D721Med (cell line): ENCODE data around the gene DDX1.

ENCODE experiments used
- DNase-seq: peaks from one replicate; pipeline ENCODE4 v3.0.0; 2011; ENCODE audit warnings: low spot score; ENCODE audit not compliant: insufficient read length
- FAIRE-seq: peaks from 2 replicates; lab custom pipeline; 2011; peaks lifted over from hg19 to GRCh38; lab: Jason Lieb, UNC
- TF ChIP-seq, protein P1 (sequence below): IDR thresholded peaks from 2 replicates; pipeline ENCODE4 v1.5.1; 2012; ENCODE audit warnings: mild to moderate bottlenecking, control low read depth; ENCODE audit not compliant: insufficient read depth; ENCODE audit errors: missing control alignments

DDX1 gene

DNA sequence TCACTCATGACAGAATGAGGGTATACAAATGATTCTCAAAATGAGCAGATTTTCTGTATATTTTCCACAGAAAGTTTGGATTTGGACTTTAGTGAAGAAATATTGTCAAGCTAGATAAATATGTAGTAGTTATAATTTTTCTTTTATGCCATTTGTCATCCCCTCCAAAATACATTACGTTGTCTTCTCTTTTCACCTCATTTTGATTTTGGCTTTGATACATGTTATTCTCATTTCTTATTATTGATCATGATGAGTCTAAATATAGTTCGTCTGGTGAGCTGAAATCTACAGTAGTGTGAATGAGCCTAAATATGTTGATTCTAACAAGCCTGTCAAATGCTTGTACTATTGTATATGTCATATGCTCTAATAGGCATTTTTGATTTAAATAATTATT is 12.3 kb downstream of the DDX1 start:
- DNase-seq, result no peak
- FAIRE-seq, result no peak
- TF ChIP-seq, protein P1, sequence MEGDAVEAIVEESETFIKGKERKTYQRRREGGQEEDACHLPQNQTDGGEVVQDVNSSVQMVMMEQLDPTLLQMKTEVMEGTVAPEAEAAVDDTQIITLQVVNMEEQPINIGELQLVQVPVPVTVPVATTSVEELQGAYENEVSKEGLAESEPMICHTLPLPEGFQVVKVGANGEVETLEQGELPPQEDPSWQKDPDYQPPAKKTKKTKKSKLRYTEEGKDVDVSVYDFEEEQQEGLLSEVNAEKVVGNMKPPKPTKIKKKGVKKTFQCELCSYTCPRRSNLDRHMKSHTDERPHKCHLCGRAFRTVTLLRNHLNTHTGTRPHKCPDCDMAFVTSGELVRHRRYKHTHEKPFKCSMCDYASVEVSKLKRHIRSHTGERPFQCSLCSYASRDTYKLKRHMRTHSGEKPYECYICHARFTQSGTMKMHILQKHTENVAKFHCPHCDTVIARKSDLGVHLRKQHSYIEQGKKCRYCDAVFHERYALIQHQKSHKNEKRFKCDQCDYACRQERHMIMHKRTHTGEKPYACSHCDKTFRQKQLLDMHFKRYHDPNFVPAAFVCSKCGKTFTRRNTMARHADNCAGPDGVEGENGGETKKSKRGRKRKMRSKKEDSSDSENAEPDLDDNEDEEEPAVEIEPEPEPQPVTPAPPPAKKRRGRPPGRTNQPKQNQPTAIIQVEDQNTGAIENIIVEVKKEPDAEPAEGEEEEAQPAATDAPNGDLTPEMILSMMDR, result no peak

DNA sequence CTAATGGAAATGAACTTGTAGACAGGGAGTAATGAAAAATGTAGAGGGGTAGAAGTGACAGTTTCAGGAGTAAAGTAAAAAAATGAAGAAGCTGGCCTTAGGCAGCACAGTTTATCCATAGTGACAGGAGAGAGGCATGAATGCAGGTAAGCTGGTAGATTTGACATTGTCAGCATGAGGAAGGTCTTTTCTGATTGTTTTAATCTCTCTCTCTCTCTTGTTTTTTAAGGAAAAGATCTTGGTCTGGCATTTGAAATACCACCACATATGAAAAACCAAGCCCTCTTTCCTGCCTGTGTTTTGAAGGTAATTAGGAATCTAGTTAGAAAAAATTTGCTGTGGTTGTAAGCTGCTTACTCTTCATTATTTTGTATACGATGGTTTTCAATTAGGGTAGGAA is 14.1 kb downstream of the DDX1 start:
- TF ChIP-seq, protein P1, result no peak
- DNase-seq (no peak), FAIRE-seq (no peak)

DNA sequence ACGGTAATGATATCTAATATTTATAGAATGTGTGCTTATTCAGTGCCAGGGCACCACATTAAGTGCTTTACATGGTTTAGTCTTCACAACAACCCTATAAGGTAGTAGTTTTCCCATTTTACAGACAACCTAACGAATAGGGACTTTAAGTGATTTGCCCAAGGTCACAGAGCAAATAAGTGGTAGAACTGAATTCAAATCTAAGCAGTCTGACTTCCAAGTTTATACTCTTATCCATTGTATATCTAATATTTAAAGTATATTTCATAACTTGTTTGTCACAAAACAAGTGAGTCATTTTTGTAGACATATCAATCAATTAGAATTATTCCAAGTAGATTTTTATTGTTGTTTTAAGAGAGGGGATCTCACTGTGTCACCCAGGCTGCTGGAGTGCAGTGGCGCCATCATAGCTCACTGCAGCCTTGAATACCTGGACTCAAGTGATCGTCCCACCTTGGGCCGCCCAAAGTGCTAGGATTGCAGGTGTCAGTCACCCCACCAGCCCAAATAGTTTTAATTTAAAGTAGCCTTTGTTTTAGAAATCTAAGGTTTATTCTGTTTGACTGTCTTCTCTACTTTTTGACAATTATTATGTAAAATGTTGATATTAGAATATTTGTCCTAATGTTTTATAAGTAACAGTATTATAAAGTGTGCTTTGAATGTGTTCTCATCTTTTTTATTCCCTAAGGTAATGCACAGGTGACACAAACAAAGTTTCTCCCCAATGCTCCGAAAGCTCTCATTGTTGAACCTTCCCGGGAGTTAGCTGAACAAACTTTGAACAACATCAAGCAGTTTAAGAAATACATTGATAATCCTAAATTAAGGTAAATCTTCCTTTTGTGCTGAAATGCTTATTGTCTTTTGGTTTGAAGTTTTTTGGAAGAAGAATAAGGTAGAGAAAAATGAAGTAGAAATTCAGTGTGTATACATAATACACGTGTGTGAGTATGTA is 15.1 kb downstream of the DDX1 start:
- no peak for DNase-seq
- TF ChIP-seq, protein P1, result no peak
- FAIRE-seq, result no peak

DNA sequence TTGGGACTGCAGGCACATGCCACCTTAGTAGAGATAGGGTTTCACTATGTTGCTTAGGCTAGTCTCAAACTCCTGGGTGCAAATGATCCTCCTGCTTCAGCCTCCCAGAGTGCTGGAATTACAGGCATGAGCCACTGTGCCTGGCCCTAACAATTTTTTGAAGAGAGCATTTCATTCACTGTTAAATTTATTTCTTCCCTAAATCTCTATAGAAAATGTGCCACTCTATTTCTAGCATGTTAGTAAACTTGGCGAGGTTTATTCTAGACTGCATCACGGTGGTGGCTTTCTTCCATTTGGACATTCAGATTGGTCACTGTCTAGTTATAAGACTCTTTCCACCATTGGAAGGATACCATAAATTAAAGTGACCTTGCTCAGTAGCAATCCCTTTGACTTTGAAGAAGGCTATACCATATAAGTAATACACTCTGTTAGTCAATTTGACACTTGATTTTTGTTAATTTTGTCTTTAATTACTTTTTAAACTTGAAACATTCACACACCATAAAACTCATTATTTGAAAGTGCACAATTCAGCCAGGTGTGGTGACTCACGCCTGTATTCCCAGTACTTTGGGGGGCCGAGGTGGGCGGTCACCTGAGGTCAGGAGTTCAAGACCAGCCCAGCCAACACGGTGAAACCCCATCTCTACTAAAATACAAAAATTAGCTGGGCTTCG is 16.2 kb downstream of the DDX1 start:
- DNase-seq (no peak), FAIRE-seq (no peak)
- TF ChIP-seq, protein P1, result no peak

DNA sequence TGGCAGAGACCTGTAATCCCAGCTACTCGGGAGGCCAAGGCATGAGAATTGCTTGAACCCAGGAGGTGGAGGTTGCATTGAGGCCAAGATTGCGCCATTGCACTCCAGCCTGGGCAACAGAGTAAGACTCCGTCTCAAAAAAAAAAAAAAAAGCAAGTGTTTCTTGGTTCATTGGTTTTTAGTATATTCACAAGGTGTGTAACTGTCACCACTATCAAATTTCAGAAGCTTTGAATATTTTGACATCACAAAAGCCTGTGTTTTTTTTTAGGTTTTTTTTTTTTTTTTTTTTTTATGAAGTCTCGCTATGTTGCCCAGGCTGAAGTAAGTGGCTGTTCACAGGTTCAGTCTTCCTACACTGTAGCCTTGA is 16.7 kb downstream of the DDX1 start:
- no peak for DNase-seq
- TF ChIP-seq, protein P1, result no peak
- no peak for FAIRE-seq

DNA sequence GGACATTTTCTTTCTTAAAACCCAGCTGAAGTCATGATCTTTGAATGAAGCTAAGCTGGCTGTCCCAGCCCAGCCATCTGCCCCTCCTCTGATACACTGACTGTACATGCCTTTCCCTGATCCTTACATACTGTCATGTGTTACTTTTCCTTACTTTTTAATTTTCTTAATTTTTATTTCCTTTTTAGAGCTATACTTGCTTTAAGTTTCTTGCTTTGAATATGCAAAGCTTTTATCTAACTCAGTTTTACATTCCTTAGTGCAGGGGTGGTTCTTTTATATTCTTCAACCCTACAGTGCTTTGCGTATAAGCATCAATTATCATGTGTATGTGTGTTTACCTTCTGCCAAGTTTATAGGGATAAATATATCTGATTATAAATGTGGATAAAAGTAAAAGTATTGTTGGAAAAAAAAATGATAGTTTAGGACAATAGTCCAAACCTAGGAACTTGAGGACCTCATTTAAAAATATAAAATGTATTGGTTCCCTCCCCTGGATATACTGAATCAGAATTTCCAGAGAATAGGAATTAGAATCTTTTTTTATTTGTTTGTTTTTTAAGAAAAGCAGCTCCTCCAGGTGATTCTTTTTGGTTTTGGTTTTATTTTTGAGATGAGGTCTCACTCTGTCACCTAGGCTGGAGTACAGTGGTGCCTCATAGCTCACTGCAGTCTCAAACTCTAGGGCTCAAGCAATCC is 17.8 kb downstream of the DDX1 start:
- DNase-seq (no peak), FAIRE-seq (no peak)
- TF ChIP-seq, protein P1, result no peak
